Astrocyte of the spinal cord (primary cell): ENCODE measurements around the gene TTLL13.

ENCODE experiments used
- DNase-seq: peaks from one replicate; pipeline ENCODE4 v3.0.0; 2011; ENCODE audit warnings: low read depth, low spot score
- H3K4me3 ChIP-seq: 2 replicates; pipeline ENCODE4 v1.5.1; 2011; ENCODE audit warnings: low read depth, mild to moderate bottlenecking, low read length, moderate library complexity
- in situ Hi-C: cut with HindIII; loops from 2 replicates; pipeline ENCODE4 v1.10.0; 2017; ENCODE audit warnings: low sequenced_read_pairs
- TF ChIP-seq, protein P1 (sequence below): IDR thresholded peaks from 2 replicates; pipeline ENCODE4 v1.5.1; 2012; ENCODE audit warnings: low read depth, mild to moderate bottlenecking, low read length, inconsistent platforms

Gene TTLL13

DNA sequence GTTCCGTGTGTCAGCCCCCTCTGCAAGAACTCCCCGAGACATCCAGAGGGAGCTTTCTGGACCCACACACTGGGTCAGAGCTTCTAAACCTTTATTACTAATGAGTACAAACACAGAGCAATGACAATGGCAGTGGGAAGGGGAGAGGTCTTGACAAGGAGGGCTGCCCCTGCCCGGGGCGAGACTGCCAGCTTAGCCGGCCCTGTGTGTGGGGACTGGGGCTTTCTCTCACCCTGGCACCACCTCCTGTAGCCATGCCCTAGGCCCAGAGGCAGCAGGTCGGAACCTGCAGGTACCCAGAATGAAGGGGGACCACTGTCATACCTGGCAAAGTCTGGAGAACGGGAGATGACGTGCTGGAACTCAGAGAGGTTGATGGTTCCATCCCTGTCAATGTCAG lies 18.7 kb upstream of the TTLL13 start:
- no peak overlapping the region for H3K4me3 ChIP-seq
- in situ Hi-C loops: no loop called here
- TF ChIP-seq, protein P1, sequence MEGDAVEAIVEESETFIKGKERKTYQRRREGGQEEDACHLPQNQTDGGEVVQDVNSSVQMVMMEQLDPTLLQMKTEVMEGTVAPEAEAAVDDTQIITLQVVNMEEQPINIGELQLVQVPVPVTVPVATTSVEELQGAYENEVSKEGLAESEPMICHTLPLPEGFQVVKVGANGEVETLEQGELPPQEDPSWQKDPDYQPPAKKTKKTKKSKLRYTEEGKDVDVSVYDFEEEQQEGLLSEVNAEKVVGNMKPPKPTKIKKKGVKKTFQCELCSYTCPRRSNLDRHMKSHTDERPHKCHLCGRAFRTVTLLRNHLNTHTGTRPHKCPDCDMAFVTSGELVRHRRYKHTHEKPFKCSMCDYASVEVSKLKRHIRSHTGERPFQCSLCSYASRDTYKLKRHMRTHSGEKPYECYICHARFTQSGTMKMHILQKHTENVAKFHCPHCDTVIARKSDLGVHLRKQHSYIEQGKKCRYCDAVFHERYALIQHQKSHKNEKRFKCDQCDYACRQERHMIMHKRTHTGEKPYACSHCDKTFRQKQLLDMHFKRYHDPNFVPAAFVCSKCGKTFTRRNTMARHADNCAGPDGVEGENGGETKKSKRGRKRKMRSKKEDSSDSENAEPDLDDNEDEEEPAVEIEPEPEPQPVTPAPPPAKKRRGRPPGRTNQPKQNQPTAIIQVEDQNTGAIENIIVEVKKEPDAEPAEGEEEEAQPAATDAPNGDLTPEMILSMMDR: no peak
- DNase-seq: no peak

DNA sequence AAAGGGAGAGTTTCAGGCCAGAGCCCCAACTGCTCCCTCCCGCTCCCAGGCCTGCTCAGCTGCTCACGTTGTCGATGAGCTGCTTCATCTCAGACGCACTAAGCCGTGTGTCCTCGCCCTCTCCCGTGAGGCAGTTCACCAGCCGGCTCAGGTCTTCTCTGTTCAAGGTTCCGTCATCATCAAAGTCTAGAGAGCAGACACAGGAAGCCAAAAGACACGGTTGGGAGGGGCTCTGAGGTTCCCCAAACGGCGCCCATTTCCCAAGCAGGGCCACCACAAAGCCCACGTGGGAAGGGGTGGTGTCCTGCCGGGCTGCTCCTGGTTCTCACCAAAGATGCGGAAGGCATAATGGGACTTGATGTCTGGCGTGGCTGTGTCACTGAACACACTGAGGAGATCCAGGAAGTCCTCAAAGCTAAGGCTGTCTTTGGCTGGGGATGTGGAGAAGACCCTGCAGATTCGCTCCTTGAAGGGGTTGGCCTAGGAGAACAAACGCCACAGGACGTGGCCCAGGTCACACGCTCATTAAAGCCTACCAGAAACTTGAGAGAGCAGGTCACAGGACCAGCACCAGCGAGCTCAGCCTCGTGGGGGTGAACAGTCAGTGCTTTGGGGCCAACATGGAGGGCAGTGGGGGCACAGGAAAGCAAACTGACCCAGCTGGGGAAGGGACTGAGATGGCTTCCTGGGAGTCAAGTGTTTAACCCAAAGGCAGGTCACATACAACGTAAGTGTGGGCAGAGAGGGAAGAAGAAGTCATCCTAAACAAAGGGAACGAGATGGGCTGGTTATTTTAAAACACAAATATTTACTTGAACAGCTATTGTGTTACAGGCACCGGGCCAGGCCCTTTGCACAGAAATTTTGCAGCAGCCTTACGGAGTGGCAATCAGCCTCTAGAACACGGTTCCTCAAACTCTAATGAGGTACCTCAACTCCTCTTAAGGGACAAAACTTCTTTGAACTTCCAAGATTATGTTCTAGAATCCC lies 18.0 kb upstream of the TTLL13 start:
- TF ChIP-seq, protein P1: no peak
- no peak for DNase-seq
- H3K4me3 ChIP-seq: no peak overlapping the region
- in situ Hi-C loops: no loop called here

DNA sequence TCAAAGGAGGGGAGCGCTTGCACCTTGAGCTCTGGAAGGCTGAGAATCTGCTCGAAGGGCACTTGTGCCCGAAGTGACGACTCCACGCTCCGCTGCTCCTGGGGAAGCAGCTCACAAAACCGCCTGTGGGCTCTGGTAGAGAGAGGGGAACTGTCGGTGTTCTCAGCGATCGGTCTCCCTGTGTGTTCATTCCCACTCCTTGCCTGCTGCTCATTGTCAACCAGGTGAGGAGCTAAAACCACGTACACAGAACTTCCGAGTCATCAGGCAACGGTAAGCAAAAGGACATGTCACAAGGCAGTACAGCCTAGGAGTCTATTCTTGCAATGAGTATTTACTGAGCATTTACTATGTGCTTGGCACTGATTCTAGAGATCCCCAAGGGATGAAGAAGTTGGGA lies 17.2 kb upstream of the TTLL13 start:
- in situ Hi-C loops: no loop called here

DNA sequence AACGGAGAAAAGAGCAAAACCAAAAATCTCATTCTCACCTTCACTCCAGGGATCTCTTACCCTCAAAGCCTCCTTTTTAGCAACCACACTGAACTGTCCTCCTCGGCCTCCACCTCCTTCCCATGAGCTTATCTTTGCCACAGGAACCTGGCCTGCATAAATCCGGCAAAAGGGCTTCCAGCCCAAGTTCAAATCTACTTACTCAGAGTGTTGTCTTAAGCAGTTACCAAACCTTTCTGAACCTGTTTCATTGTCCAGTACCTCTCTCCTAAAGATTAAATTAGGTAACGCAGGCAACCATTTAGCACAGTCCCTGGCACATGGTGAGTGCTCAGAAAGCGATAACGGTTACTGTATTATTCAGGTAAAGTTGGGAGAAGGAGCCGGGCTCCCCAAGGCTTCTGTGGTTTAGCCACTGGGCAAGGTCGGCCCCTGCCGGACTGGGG lies 16.4 kb upstream of the TTLL13 start:
- peak overlapping the region; percentile 77 for H3K4me3 ChIP-seq
- in situ Hi-C loops: no loop called here
- TF ChIP-seq, protein P1: peak; percentile 58
- DNase-seq: peak; percentile 46

More for the DNA sequence above, 17.2 kb upstream of the TTLL13 start:
- TF ChIP-seq, protein P1: no peak
- H3K4me3 ChIP-seq: no peak overlapping the region
- no peak for DNase-seq

DNA sequence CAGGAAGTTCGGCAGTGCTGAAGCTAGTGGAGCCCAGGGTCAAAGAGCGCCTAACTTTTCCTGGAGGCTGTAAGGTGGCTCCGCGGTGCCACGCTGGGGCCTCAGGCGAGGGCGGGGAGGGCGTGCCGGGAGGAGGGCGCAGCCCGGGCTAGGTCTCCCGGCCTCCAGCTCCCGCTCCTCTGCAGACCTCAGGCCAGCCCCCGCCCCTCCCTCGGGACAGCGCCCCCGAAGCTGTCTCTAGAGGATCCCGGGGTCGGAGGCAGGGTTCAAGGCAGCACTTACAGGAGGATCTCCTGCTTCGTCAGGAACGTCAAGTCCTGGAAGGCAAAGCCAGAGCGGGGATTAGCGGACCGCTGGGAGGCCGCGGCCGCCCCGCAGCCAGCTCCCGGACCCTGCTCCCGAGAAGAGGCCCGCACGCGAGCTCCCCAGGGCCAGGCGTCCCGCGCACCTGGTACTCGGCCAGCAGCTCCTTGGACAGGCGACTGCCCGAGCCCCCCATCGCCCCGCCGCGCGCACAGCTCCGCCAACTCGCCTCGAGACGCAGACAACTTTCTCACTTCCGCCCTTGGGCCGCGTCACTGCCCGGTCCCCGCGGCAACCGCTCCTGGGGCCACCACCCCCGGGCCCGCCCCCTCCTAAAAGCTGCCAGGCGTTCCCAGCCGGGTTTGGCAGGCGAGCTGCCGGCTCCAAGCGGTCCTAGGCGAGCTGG lies 15.8 kb upstream of the TTLL13 start, which contains the start of gene CIB1:
CIB1 (minus strand) TSS at position 555 of the 709 bp plus-strand sequence; CDS start at position 499, 56 bp downstream.
- in situ Hi-C loops: no loop called here
- peak; percentile 97 for DNase-seq
- H3K4me3 ChIP-seq: peak within 1 kb of the TSS; percentile 77
- TF ChIP-seq, protein P1: no peak

DNA sequence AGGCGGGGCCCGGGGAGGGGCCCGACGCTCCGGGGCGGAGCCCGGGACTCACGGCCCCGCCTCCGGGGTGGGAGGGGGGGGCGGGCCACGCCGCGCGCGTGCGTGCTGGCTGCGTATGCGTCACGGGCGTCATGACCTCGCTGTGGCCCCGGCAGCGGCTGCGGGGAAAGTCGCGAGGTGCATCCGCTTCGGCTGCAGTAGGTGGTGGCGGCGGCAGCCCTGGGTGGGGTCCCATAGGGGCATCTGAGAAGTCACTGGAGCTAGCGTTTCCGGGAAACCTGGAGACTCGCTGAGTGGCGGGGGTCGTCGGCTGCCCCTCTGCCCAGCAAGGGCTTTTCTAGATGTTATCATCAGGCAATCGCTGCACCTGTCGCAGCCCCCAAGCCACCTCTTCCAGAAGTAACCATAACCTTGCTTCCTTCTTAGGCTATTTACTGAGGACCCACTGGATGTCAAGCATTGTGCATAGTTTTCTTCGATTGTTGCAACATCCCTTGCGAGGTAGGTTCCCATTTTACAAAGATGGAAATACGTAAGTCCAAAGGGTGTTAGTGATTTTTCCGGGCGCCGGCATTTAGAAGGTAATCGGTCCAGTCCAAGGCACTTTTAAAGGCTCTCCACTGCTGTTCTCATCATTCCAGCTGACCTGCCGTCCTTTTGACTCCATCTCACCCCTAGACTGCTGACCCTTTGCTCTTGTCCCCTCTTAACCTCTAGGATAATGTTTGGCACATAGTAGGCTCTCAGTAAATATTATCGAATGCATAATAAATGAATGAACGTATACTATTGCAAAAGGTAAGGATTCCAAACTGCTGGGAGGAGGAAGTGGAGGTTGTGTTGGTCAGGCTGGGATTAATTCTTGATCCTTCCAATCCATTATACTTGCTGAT lies 15.0 kb upstream of the TTLL13 start, which contains the start of gene GDPGP1:
GDPGP1 (plus strand) TSS at position 114 of the 893 bp plus-strand sequence. CDS start 6,700 bp downstream, outside the sequence.
- in situ Hi-C loops: no loop called here
- TF ChIP-seq, protein P1: no peak
- H3K4me3 ChIP-seq: peak within 1 kb of the TSS; percentile 77
- no peak for DNase-seq
